BE2C (cell line): ENCODE results near the gene TMBIM1.

Experiments used
- DNase-seq: peaks from one replicate; pipeline ENCODE4 v3.0.0-alpha.2; 2020
- H3K27me3 ChIP-seq: fragments of 250-450 bp; sonication (Bioruptor Pico); 2 replicates; pipeline ENCODE4 v1.5.1; 2020; ENCODE audit warnings: mild to moderate bottlenecking
- H3K36me3 ChIP-seq: fragments of 250-450 bp; sonication (Bioruptor Pico); 2 replicates; pipeline ENCODE4 v1.5.1; 2020; ENCODE audit warnings: mild to moderate bottlenecking
- H3K4me1 ChIP-seq: fragments of 250-450 bp; sonication (Bioruptor Pico); 2 replicates; pipeline ENCODE4 v1.5.1; 2020
- H3K4me3 ChIP-seq: 2 replicates; pipeline ENCODE4 v1.5.1; 2011; ENCODE audit warnings: low read depth, low read length
- H3K9me3 ChIP-seq: fragments of 250-450 bp; sonication (Bioruptor Pico); 2 replicates; pipeline ENCODE4 v1.5.1; 2020
- CTCF ChIP-seq: IDR thresholded peaks from 2 replicates; pipeline ENCODE4 v1.5.1; 2012; ENCODE audit warnings: mild to moderate bottlenecking, low read depth, low read length

TMBIM1 gene

GRCh38 chr2:218261423-218262236, 30.7 kb downstream of the TMBIM1 start:
- peaks cover 45% of the 10 kb centered on the region for H3K4me1 ChIP-seq
- H3K9me3 ChIP-seq: no peaks in the 10 kb centered on the region
- TF ChIP-seq CTCF: no peak
- DNase-seq: peak; percentile 65
- H3K36me3 ChIP-seq: peaks cover 13% of the 10 kb centered on the region
- no peaks in the 10 kb centered on the region for H3K27me3 ChIP-seq
- H3K4me3 ChIP-seq: peak overlapping the region; percentile 35

GRCh38 chr2:218260742-218261422, 31.4 kb downstream of the TMBIM1 start, which contains the start of gene GPBAR1:
Gene GPBAR1, plus strand, starts transcription at chr2:218261015. Its CDS starts 1,710 bp downstream, at chr2:218262725.
- no peak for TF ChIP-seq CTCF
- peaks cover 45% of the 10 kb centered on the region for H3K4me1 ChIP-seq
- no peaks in the 10 kb centered on the region for H3K9me3 ChIP-seq
- H3K36me3 ChIP-seq: peaks cover 14% of the 10 kb centered on the region
- H3K4me3 ChIP-seq: peak within 1 kb of the TSS; percentile 35
- peak; percentile 57 for DNase-seq
- H3K27me3 ChIP-seq: no peaks in the 10 kb centered on the region

GRCh38 chr2:218260166-218260565, 32.1 kb downstream of the TMBIM1 start:
- no peak overlapping the region for H3K4me3 ChIP-seq
- H3K36me3 ChIP-seq: peaks cover 21% of the 10 kb centered on the region
- H3K9me3 ChIP-seq: no peaks in the 10 kb centered on the region
- TF ChIP-seq CTCF: no peak
- peaks cover 45% of the 10 kb centered on the region for H3K4me1 ChIP-seq
- no peak for DNase-seq
- no peaks in the 10 kb centered on the region for H3K27me3 ChIP-seq

DNA sequence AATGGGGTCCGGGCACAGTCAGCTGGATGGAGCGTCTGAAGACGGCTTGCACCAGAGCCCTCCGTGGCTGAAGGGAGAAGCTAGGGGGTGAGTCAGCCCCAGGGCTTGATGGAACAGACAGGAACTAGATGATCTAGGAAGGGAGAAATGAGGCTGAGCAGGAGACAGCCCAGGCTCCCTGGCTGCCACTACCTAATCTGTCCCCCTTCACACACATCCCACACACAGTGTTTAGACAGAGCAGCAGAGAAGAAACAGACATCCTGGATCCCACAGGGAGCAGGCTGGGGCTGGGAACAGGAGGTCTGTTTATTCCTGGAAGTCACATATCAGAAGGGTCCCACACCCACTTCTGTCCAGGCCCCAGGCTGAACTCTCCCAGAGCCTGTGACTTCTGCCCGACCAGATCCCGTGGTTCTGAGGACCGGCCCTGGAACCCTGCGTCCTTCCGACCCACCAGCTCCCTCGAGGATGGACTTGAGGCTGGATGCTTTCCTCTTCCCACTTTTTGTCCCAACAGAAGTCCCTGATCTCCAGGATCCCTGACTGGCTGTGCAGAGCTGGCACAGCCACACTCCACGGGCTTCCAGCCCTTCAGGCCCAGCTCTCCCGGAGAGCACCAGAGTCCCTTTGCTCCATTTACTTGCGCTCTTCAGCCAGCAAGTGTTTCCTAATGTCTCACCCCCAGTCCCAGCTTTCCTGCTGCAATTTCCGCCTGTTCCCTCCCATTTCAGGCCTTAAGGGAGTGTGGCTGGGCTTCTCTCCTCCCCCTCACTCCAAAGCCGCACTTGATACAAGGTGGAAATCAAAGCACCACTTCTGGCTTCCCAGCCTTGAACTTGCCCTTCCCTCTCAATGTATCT, 33.0 kb downstream of the TMBIM1 start:
- no peaks in the 10 kb centered on the region for H3K27me3 ChIP-seq
- TF ChIP-seq CTCF: no peak
- H3K36me3 ChIP-seq: peaks cover 23% of the 10 kb centered on the region
- DNase-seq: peak; percentile 86
- peaks cover 45% of the 10 kb centered on the region for H3K4me1 ChIP-seq
- H3K4me3 ChIP-seq: peak overlapping the region; percentile 14; the same call in 1 of the 2 replicates
- H3K9me3 ChIP-seq: no peaks in the 10 kb centered on the region

DNA sequence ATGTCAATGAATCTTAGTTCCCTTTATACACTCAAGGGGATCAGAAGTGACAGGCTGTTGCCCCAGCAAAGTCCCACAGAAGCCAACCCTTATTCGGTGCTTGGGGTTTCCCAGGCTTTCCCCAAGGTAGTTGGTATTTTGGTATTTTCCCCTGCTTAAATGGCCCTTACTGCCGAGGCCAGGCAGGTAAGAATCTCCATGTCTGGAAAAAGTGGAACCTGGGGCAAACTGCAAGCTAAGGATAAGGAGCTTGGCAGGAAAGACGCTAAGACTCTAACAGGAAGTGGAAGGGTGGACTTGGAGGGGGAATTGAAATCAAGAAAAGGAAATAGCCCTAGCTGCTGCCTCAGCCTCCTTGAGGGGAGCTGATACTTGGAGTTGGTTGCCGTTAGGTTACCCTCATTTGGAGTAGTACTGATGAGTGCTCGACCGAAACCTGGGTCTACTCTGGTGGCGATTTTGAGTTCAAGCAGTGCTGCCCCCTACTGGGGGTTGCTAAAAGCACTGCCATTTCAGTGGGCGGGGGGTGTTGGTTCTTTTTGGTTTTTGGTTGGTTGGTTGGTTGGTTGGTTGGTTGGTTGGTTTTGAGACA, 34.8 kb downstream of the TMBIM1 start:
- peaks cover 36% of the 10 kb centered on the region for H3K36me3 ChIP-seq
- H3K4me1 ChIP-seq: peaks cover 38% of the 10 kb centered on the region
- peak; percentile 65 for TF ChIP-seq CTCF
- H3K4me3 ChIP-seq: no peak overlapping the region
- no peak for DNase-seq
- H3K9me3 ChIP-seq: no peaks in the 10 kb centered on the region
- H3K27me3 ChIP-seq: no peaks in the 10 kb centered on the region
